Ovary (tissue), 9 donors: Measurements from ENCODE around the gene EFCAB6. TPM values are rescaled to one million over a fixed set of nuclear protein-coding genes. Genes with fewer than 3 reads are reported as not detected.

Experiments used
- DNase-seq, 5 donors: peaks; one replicate each; pipeline ENCODE4 v3.0.0-alpha.2; 2019 to 2020
- H3K27ac ChIP-seq, 2 donors: fragments of 200-600 bp; one replicate each; pipeline versions ENCODE4 v1.5.1 to v1.8.0; 2019 to 2022
- H3K27me3 ChIP-seq: fragments of 200-600 bp; one replicate; pipeline ENCODE4 v1.8.0; 2022
- H3K36me3 ChIP-seq: fragments of 200-600 bp; sonication (generic); one replicate; pipeline ENCODE4 v1.5.1; 2019
- H3K4me1 ChIP-seq: one replicate; pipeline ENCODE4 v1.8.1; 2013; ENCODE audit warnings: mild to moderate bottlenecking, moderate library complexity; ENCODE audit not compliant: insufficient read depth
- H3K4me3 ChIP-seq: fragments of 200-600 bp; sonication (generic); one replicate; pipeline ENCODE4 v1.5.1; 2017
- H3K9me3 ChIP-seq, 2 donors: fragments of 200-600 bp in 1 of 2; sonication (generic) in 1 of 2; one replicate each; pipeline versions ENCODE4 v1.5.1 to v1.8.1; 2013 to 2019; ENCODE audit warnings: mild to moderate bottlenecking in 1 of 2, moderate library complexity in 1 of 2
- EP300 ChIP-seq: sonication (generic); formaldehyde crosslinking; IDR thresholded peaks from one replicate; pipeline ENCODE4 v1.6.1; 2017; ENCODE audit warnings: antibody characterized with exemption
- POLR2A ChIP-seq: fragments of 450-650 bp; IDR thresholded peaks from one replicate; pipeline ENCODE4 v1.6.1; 2017; ENCODE audit warnings: antibody characterized with exemption, mild to moderate bottlenecking, moderate library complexity
- whole genome bisulfite sequencing, 3 donors: extraction: QIAGEN DNeasy Blood & Tissue Kit in 1 of 3; methylation state at CpG; one replicate each; pipeline versions ENCODE4 v1.1.5 to v1.1.7; 2013 to 2017; 5-methylcytosine and 5-hydroxymethylcytosine counted together
- intact Hi-C, 4 donors: fragments of 100-400 bp; cut with DNase I; formaldehyde crosslinking; loops; one replicate each; pipeline versions ENCODE4 v1.11.0 to v1.15.1; 2022 to 2023
- polyA plus RNA-seq, 2 donors: library from polyadenylated mRNA; stranded (reverse); fragments of 200-250 nt in 1 of 2; fragments of 350-450 nt in 1 of 2; fragmentation: Illumina TruSeq in 1 of 2; extraction: RNeasy Lipid Tissue Mini Kit (QIAGEN cat#74804) in 1 of 2; gene quantifications; one replicate each; pipeline ENCODE4 v1.2.3, GENCODE V29; 2013 to 2014
- total RNA-seq, 7 donors: library from RNA; depleted of rRNA in 2 of 7; stranded (reverse); fragments of >200 nt in 2 of 7; fragmentation: NEBNext Ultra II Directional in 3 of 7; extraction: Animal tissue kit (Norgen Biotek cat#: 25700) in 3 of 7; gene quantifications; one replicate each; pipeline versions ENCODE4 v1.1.0 to v1.2.4, GENCODE V29; 2016 to 2023
- TF ChIP-seq, protein P1 (sequence below), 3 donors: fragments of 450-650 bp in 2 of 3; fragments of 200-600 bp in 1 of 3; IDR thresholded peaks; one replicate each; pipeline versions ENCODE4 v1.5.1 to v1.8.0; 2016 to 2022; ENCODE audit warnings: antibody characterized with exemption in 3 of 3, mild to moderate bottlenecking in 1 of 3
- donor health status: DM: no; HTN: no; CAD: no; lungs with moderate emphysema.
- donor health status: DM: no; HTN: no; CAD: no.
- donor health status: Bipolar disorder and iron deficiency.
- donor health status: DM: yes; HTN: yes; CAD: no.
- donor health status: DM: no; HTN: no; CAD: no.
- donor health status: DM: yes; HTN: yes; CAD: no.

The EFCAB6 gene
- total and polyA plus RNA-seq, 9 donors = 1.00 to 17.5 (median 6.7) TPM

DNA sequence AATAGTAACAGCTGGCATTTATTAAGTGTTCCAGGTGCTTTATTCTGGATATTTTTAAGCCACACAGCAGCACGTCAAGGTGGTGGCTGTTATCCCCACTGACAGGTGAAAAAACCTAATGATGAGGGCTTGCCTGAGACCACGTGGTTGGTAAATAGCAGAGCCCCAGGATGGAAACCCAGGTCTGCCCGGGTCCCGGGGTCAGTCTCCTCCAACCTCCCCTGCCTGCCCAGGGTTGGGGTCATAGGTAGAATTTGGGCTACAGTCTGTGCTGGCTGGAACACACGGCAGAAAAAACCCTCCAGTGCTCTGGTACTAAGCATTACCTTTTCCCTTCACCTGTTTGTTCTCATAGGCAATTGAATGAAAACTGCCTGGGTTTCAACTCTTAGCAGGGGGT is 57.9 kb downstream of the EFCAB6 start:
- DNase-seq = no peak
- intact Hi-C loops = no loop called here
- Histone ChIP-seq H3K27ac (no peak overlapping the region), H3K9me3 (no peaks in the 10 kb centered on the region), H3K36me3 (no peaks in the 10 kb centered on the region), H3K27me3 (no peaks in the 10 kb centered on the region), H3K4me1 (no peaks in the 10 kb centered on the region), H3K4me3 (no peak overlapping the region)
- TF ChIP-seq POLR2A (no peak), EP300 (no peak)
- TF ChIP-seq, protein P1, sequence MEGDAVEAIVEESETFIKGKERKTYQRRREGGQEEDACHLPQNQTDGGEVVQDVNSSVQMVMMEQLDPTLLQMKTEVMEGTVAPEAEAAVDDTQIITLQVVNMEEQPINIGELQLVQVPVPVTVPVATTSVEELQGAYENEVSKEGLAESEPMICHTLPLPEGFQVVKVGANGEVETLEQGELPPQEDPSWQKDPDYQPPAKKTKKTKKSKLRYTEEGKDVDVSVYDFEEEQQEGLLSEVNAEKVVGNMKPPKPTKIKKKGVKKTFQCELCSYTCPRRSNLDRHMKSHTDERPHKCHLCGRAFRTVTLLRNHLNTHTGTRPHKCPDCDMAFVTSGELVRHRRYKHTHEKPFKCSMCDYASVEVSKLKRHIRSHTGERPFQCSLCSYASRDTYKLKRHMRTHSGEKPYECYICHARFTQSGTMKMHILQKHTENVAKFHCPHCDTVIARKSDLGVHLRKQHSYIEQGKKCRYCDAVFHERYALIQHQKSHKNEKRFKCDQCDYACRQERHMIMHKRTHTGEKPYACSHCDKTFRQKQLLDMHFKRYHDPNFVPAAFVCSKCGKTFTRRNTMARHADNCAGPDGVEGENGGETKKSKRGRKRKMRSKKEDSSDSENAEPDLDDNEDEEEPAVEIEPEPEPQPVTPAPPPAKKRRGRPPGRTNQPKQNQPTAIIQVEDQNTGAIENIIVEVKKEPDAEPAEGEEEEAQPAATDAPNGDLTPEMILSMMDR (IDR thresholded peaks at IDR 0.05) = no peak
- WGBS, 3 donors = 77 to 84% (median 78%) methylated on average over 5 of the region's 5 CpGs

DNA sequence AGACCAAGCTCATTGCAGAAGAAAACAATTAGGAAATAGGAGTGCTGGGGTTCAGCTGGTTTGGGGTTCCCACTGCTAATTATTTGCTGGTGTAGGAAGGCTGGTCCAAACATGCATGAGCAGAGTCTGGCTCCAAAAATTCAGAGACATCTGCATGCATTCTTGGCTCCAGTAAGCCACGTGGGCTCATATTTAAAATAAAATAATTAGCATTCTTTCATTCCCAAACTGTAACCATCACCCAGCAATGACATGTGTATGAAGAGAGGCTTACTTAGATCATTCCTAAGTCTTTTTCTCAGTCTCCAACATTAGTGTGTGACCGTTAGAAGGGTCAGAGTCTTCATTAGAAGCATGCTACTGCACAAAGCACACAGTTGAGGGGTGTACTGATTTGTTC is 58.4 kb downstream of the EFCAB6 start:
- no peak overlapping the region for H3K27ac ChIP-seq
- no peak for DNase-seq
- no peaks in the 10 kb centered on the region for H3K4me1 ChIP-seq
- intact Hi-C loops = no loop called here
- no peak for TF ChIP-seq POLR2A
- whole genome bisulfite sequencing, 3 donors = 36 to 55% (median 41%) methylated on average over 2 of the region's 2 CpGs
- no peaks in the 10 kb centered on the region for H3K27me3 ChIP-seq
- no peaks in the 10 kb centered on the region for H3K9me3 ChIP-seq
- no peak overlapping the region for H3K4me3 ChIP-seq
- no peaks in the 10 kb centered on the region for H3K36me3 ChIP-seq

DNA sequence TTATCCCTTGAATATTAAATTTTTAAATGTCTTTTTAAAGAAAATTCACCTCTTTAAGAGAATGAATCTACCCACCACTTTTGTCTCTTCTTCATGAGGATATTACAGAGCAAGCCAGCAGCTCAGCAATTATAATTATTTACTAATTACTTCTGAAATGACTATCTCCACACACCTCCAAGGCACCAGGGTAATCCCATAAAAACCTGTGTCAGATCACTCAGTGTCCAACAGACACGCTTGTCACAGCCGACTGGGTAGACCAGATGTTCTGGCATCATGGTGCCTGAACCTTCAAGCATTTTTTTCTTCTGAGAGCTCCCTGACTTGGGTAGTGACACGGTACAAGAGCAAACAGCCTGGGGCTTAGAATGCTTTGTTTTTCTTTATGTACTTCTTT is 61.4 kb downstream of the EFCAB6 start:
- WGBS, 3 donors = 74 to 92% (median 89%) methylated on average over 3 of the region's 3 CpGs
- TF ChIP-seq, protein P1 (IDR thresholded peaks at IDR 0.05) = no peak
- TF ChIP-seq POLR2A = no peak
- no peak for TF ChIP-seq EP300
- no peak for DNase-seq
- Histone ChIP-seq H3K4me3 (no peak overlapping the region), H3K27ac (no peak overlapping the region), H3K36me3 (no peaks in the 10 kb centered on the region), H3K4me1 (peaks cover 3% of the 10 kb centered on the region), H3K9me3 (no peaks in the 10 kb centered on the region), H3K27me3 (no peaks in the 10 kb centered on the region)
- intact Hi-C loops = no loop called here

DNA sequence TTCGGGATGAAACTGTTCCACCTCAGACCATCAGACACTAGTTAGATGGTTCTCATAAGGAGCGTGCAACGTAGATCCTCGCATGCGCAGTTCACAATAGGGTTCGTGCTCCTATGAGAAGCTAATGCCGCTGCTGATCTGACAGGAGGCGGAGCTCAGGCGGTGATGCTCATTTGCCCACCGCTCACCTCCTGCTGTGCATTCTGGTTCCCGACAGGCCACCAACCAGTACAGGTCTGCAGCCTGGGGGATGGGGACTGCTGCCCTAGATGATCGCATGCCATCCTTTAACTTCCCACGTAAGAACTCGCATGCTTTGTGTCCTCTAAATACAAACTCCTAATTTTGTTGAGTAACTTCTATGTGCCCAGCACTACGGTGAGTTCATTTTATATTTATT is 62.6 kb downstream of the EFCAB6 start:
- intact Hi-C loops = no loop called here
- H3K27ac ChIP-seq = no peak overlapping the region
- H3K36me3 ChIP-seq = no peaks in the 10 kb centered on the region
- peaks cover 10% of the 10 kb centered on the region for H3K4me1 ChIP-seq
- H3K4me3 ChIP-seq = no peak overlapping the region
- no peaks in the 10 kb centered on the region for H3K9me3 ChIP-seq
- TF ChIP-seq EP300 (no peak), POLR2A (no peak)
- TF ChIP-seq, protein P1 (IDR thresholded peaks at IDR 0.05) = no peak
- no peak for DNase-seq
- H3K27me3 ChIP-seq = no peaks in the 10 kb centered on the region
- 89 to 92% (median 89%) methylated on average over 15 of the region's 15 CpGs for WGBS, 3 donors

DNA sequence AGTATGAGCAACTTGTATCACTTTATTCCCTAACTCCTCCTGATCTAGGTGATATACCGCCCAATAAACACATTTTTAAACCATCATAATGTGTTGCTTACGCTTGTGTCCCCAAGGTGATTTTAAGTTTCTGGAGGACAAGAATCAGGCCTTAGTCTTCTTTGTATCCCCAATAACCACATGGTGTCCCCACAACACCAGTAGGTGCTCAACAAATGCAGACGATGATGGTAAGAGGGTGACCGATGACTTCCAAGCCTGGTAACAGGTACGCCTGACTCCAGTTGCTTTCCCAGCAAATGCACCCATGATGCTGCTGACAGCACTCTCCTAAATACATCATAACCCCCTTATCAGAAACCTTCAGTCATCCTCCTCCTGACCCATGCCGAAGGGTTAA is 64.2 kb downstream of the EFCAB6 start:
- 97 to 98% (median 97%) methylated on average over 6 of the region's 6 CpGs for WGBS, 3 donors
- H3K4me1 ChIP-seq = peaks cover 14% of the 10 kb centered on the region
- H3K36me3 ChIP-seq = no peaks in the 10 kb centered on the region
- TF ChIP-seq EP300 (no peak), POLR2A (no peak)
- TF ChIP-seq, protein P1 (IDR thresholded peaks at IDR 0.05) = no peak
- no peak for DNase-seq
- no peak overlapping the region for H3K27ac ChIP-seq
- H3K9me3 ChIP-seq = no peaks in the 10 kb centered on the region
- H3K4me3 ChIP-seq = no peak overlapping the region
- H3K27me3 ChIP-seq = no peaks in the 10 kb centered on the region
- intact Hi-C loops = no loop called here
